Gastroesophageal sphincter (tissue), 4 donors: ENCODE data around the gene MRPL51. TPM values are rescaled to one million over a fixed set of nuclear protein-coding genes. Genes with fewer than 3 reads are reported as not detected.

Source experiments
- ATAC-seq: fragments of 150-250 bp; one replicate; pipeline ENCODE4 v1.9.1; 2016; ENCODE audit warnings: mild to moderate bottlenecking, moderate library complexity
- H3K27ac ChIP-seq, 4 donors: fragments of 200-600 bp; sonication (generic) in 3 of 4; 1 replicate in 3 of 4; 2 replicates in 1 of 4; pipeline ENCODE4 v1.5.1; 2016 to 2019
- H3K27me3 ChIP-seq: fragments of 200-600 bp; sonication (generic); one replicate; pipeline ENCODE4 v1.5.1; 2019
- H3K36me3 ChIP-seq, 2 donors: fragments of 200-600 bp; sonication (generic); one replicate each; pipeline ENCODE4 v1.5.1; 2019; ENCODE audit warnings: control low read depth in 1 of 2
- H3K4me1 ChIP-seq, 3 donors: fragments of 200-600 bp; sonication (generic); 1 replicate in 2 of 3; 2 replicates in 1 of 3; pipeline ENCODE4 v1.5.1; 2016 to 2019; ENCODE audit warnings: control low read depth in 2 of 3
- H3K4me3 ChIP-seq, 2 donors: fragments of 200-600 bp; sonication (generic); one replicate each; pipeline ENCODE4 v1.5.1; 2019; ENCODE audit warnings: mild to moderate bottlenecking in 1 of 2, moderate library complexity in 1 of 2
- H3K9me3 ChIP-seq, 3 donors: fragments of 200-600 bp; sonication (generic); one replicate each; pipeline ENCODE4 v1.5.1; 2017 to 2019; ENCODE audit warnings: control low read depth in 2 of 3
- CTCF ChIP-seq, 4 experiments: fragments of 200-600 bp in 2 of 4; fragments of 450-650 bp in 2 of 4; sonication (generic) in 1 of 4; IDR thresholded peaks; one replicate each; pipeline ENCODE4 v1.5.1; 2017 to 2019; ENCODE audit warnings: antibody characterized with exemption in 4 of 4, mild to moderate bottlenecking in 2 of 4, moderate library complexity in 2 of 4
- EP300 ChIP-seq: sonication (generic); formaldehyde crosslinking; IDR thresholded peaks from one replicate; pipeline ENCODE4 v1.6.1; 2017; ENCODE audit warnings: antibody characterized with exemption, mild to moderate bottlenecking
- POLR2A ChIP-seq, 2 donors: fragments of 450-650 bp; IDR thresholded peaks; one replicate each; pipeline ENCODE4 v1.6.1; 2017; ENCODE audit warnings: antibody characterized with exemption in 2 of 2, mild to moderate bottlenecking in 2 of 2, moderate library complexity in 1 of 2
- POLR2AphosphoS5 ChIP-seq: sonication (generic); formaldehyde crosslinking; IDR thresholded peaks from one replicate; pipeline ENCODE4 v1.6.1; 2017; ENCODE audit warnings: antibody characterized with exemption
- WGBS, 2 donors: methylation state at CpG; one replicate each; pipeline ENCODE4 v1.1.5; 2018; ENCODE audit warnings: low coverage in 1 of 2; 5-methylcytosine and 5-hydroxymethylcytosine counted together
- total RNA-seq, 4 donors: library from RNA; depleted of rRNA; stranded (reverse); fragments of >200 nt; gene quantifications; one replicate each; pipeline ENCODE4 v1.1.0, GENCODE V29; 2016

Gene MRPL51
- total RNA-seq, 4 donors from 2014 or later: 51.0 to 99.3 (median 66.0) TPM

GRCh38 chr12:6442836-6443235 lies 50.2 kb downstream of the MRPL51 start:
- no peak for TF ChIP-seq CTCF (IDR thresholded peaks at IDR 0.05)
- no peak for TF ChIP-seq POLR2AphosphoS5
- no peak for TF ChIP-seq POLR2A (IDR thresholded peaks at IDR 0.05)
- TF ChIP-seq EP300: no peak
- ATAC-seq: no peak
- 20 to 33% methylated on average over 1 of the region's 9 CpGs for WGBS, 2 donors
- no peaks in the 10 kb centered on the region for H3K27me3 ChIP-seq
- no peak overlapping the region for H3K27ac ChIP-seq
- H3K4me1 ChIP-seq: no peaks in the 10 kb centered on the region
- H3K9me3 ChIP-seq: no peaks in the 10 kb centered on the region
- peaks cover 0 to 77% of the 10 kb centered on the region in 2 donors for H3K36me3 ChIP-seq
- H3K4me3 ChIP-seq: no peak overlapping the region

Other genes starting within 250 kb of the MRPL51 start
- gene PLEKHG6, start 182.6 kb downstream of the MRPL51 start, total RNA-seq: 10 to 100 TPM in 1 of 4 donors, 1 to 10 TPM in 1, under 1 TPM in 2; 0.35 to 44.5 (median 1.3) TPM
- 100 to 1,000 TPM; 150 to 356 (median 227) TPM for gene TNFRSF1A, start 151.2 kb downstream of the MRPL51 start, total RNA-seq
- 10 to 100 TPM in 1 of 4 donors, 1 to 10 TPM in 1, under 1 TPM in 1, not detected in 1; 0.62 to 19.9 (median 5.2) TPM for gene SCNN1A, start 117.7 kb downstream of the MRPL51 start, total RNA-seq
- gene LTBR, start 109.1 kb downstream of the MRPL51 start, total RNA-seq: 100 to 1,000 TPM in 3 of 4 donors, 10 to 100 TPM in 1; 86.5 to 139 (median 119) TPM
- under 1 TPM in 2 of 4 donors, not detected in 2; 0.45 to 0.89 TPM for gene CD27, start 48.3 kb downstream of the MRPL51 start, total RNA-seq
- 10 to 100 TPM; 11.6 to 31.3 (median 16.4) TPM for gene TAPBPL, start 41.2 kb downstream of the MRPL51 start, total RNA-seq
- gene VAMP1, start 22.6 kb downstream of the MRPL51 start, total RNA-seq: 10 to 100 TPM; 10.5 to 45.5 (median 17.9) TPM
- 10 to 100 TPM; 21.2 to 28.0 (median 24.8) TPM for gene NCAPD2, start 840 bp upstream of the MRPL51 start, total RNA-seq
- gene GAPDH, start 41.3 kb upstream of the MRPL51 start, total RNA-seq: 1,000 to 10,000 TPM; 1,868 to 3,239 (median 2,463) TPM
- 10 to 100 TPM; 16.9 to 27.4 (median 22.1) TPM for gene IFFO1, start 62.8 kb upstream of the MRPL51 start, total RNA-seq
- gene NOP2, start 75.0 kb upstream of the MRPL51 start, total RNA-seq: 10 to 100 TPM; 22.5 to 49.8 (median 26.8) TPM
- gene CHD4, start 114.1 kb upstream of the MRPL51 start, total RNA-seq: 100 to 1,000 TPM; 133 to 266 (median 219) TPM
- 1 to 10 TPM in 2 of 4 donors, under 1 TPM in 2; 0.47 to 2.0 (median 1.2) TPM for gene LPAR5, start 142.7 kb upstream of the MRPL51 start, total RNA-seq
- 1 to 10 TPM in 2 of 4 donors, under 1 TPM in 1, not detected in 1; 0.81 to 3.2 (median 2.4) TPM for gene ACRBP, start 154.2 kb upstream of the MRPL51 start, total RNA-seq
- gene ING4, start 169.9 kb upstream of the MRPL51 start, total RNA-seq: 10 to 100 TPM; 43.2 to 63.8 (median 54.3) TPM
- 10 to 100 TPM; 26.1 to 57.5 (median 43.6) TPM for gene ZNF384, start 196.1 kb upstream of the MRPL51 start, total RNA-seq
- gene PIANP, start 207.6 kb upstream of the MRPL51 start, total RNA-seq: 1 to 10 TPM in 1 of 4 donors, under 1 TPM in 3; 0.46 to 1.2 (median 0.73) TPM
- gene COPS7A, start 230.8 kb upstream of the MRPL51 start, total RNA-seq: 10 to 100 TPM; 54.4 to 69.5 (median 55.4) TPM